Measurements from ENCODE around the gene RAPGEF4. TPM values are rescaled to one million over a fixed set of nuclear protein-coding genes. Genes with fewer than 3 reads are reported as not detected.
A peak's percentile ranks its signal among the peaks of the same experiment; 100 is the strongest.

RAPGEF4 gene
- total RNA-seq, 1 experiment from 2014 or later: 0.59 TPM

- TF ChIP-seq CTCF (IDR thresholded peaks at IDR 0.05 in 2 of 3, conservative IDR thresholded peaks at IDR 0.05 in 1 of 3; ENCODE audit: borderline replicate concordance in 1 of 3, insufficient read depth in 1 of 3, low read depth in 2 of 3, low read length in 2 of 3) (no peak), POLR2A (IDR thresholded peaks at IDR 0.05; ENCODE audit: borderline replicate concordance, extremely low read depth, insufficient read depth, insufficient read length) (no peak), CEBPB (IDR thresholded peaks at IDR 0.05; ENCODE audit: low read depth) (peak; percentile 76)
These were observed 42.6 kb upstream of the RAPGEF4 start (continued) for GRCh38 chr2:172693037-172693436.

- Histone ChIP-seq H3K4me3 (replicated peaks in 1 of 2; ENCODE audit: low read depth in 1 of 2, low read length in 2 of 2) (no peak overlapping the region), H4K20me1 (ENCODE audit: insufficient read depth) (no peaks in the 10 kb centered on the region), H3K79me2 (ENCODE audit: insufficient read depth, low read length) (no peaks in the 10 kb centered on the region), H3K4me2 (ENCODE audit: low read length) (peak overlapping the region; percentile 42), H3K27ac (ENCODE audit: low read depth, low read length) (0 out of 2 replicates have a peak overlapping the region, but pooled peaks have one; percentile 2), H3K4me1 (ENCODE audit: control insufficient read depth in 1 of 2, insufficient read depth in 2 of 2, low read length in 2 of 2) (peaks cover 25 to 34% of the 10 kb centered on the region in 2 experiments), H3K9me2 (ENCODE audit: insufficient read depth) (no peaks in the 10 kb centered on the region), H3K36me3 (ENCODE audit: control insufficient read depth in 1 of 2, insufficient read depth in 2 of 2, low read length in 2 of 2) (no peaks in the 10 kb centered on the region), H3K9me3 (ENCODE audit: control insufficient read depth in 1 of 2, insufficient read depth in 1 of 2, low read depth in 1 of 2, low read length in 2 of 2) (no peaks in the 10 kb centered on the region), H3K9ac (ENCODE audit: low read length) (no peak overlapping the region), H2AFZ (ENCODE audit: low read depth, low read length, poor library complexity, severe bottlenecking) (peak overlapping the region; percentile 7), H3K27me3 (ENCODE audit: insufficient read depth, low read length) (no peaks in the 10 kb centered on the region)
- no peak for DNase-seq (ENCODE audit: low read depth, low spot score)
- POLR2A ChIA-PET: interaction anchor here (0.6 to 1.1 kb wide), 2 partner anchors 33 to 1305 kb away, joined by 4 read pairs; no protein-coding TSS in a partner anchor
- peak; percentile 5 for ATAC-seq
- intact Hi-C loops (cut with micrococcal nuclease): no loop called here
- TF ChIP-seq ZNF274 (IDR thresholded peaks at IDR 0.05; ENCODE audit: low read depth, low read length): no peak
- RAD21 ChIA-PET (ENCODE audit: low non-redundant PET in 1 of 2, low total read pairs in 2 of 2, uncharacterized antibody in 2 of 2, unreplicated experiment in 2 of 2): interaction anchor here in 1 of 2 experiments (1.2 kb wide), 1 partner anchor 521 kb away, joined by 4 read pairs; no protein-coding TSS in a partner anchor
- no TSS peak for BruUV-seq (replicated peaks)
- CTCF ChIA-PET: interaction anchor here (1.2 to 1.4 kb wide), 2 partner anchors 10 to 17 kb away, joined by 4 to 9 read pairs; no protein-coding TSS in a partner anchor
These were observed 41.9 kb upstream of the RAPGEF4 start for GRCh38 chr2:172693529-172694455.
